Islet precursor cell (in vitro differentiated cells): Measurements from ENCODE around the gene PTPRE.

ENCODE experiments used
- DNase-seq: peaks from one replicate; pipeline ENCODE4 v3.0.0-alpha.2; 2018

PTPRE gene

GRCh38 chr10:127883516-127883915 is 23.4 kb upstream of the PTPRE start:
- peak; percentile 38 for DNase-seq

- peak; percentile 47 for DNase-seq
Observed at GRCh38 chr10:127884501-127884900, 22.4 kb upstream of the PTPRE start.

GRCh38 chr10:127886371-127887051 is 20.4 kb upstream of the PTPRE start:
- DNase-seq = peak; percentile 36

GRCh38 chr10:127887541-127888415 is 19.1 kb upstream of the PTPRE start:
- no peak for DNase-seq

GRCh38 chr10:127888521-127889312 is 18.2 kb upstream of the PTPRE start:
- DNase-seq = no peak

- DNase-seq = peak; percentile 38
Observed at GRCh38 chr10:127889605-127890195, 17.2 kb upstream of the PTPRE start.

- no peak for DNase-seq
Observed at GRCh38 chr10:127890216-127890615, 16.7 kb upstream of the PTPRE start.

- DNase-seq = peak; percentile 21
Observed at GRCh38 chr10:127890832-127891334, 16.0 kb upstream of the PTPRE start.

GRCh38 chr10:127892743-127893142 is 14.2 kb upstream of the PTPRE start, which contains the start of gene CLRN3:
Gene CLRN3, minus strand, starts transcription at chr10:127892941. Its CDS starts 157 bp downstream, at chr10:127892784.
- no peak for DNase-seq

- DNase-seq = no peak
Observed at GRCh38 chr10:127894146-127894545, 12.8 kb upstream of the PTPRE start.

GRCh38 chr10:127896590-127896989 is 10.3 kb upstream of the PTPRE start:
- DNase-seq = no peak

GRCh38 chr10:127897177-127897576 is 9.7 kb upstream of the PTPRE start:
- DNase-seq = no peak

- DNase-seq = peak; percentile 40
Observed at GRCh38 chr10:127899766-127900387, 7.0 kb upstream of the PTPRE start.

GRCh38 chr10:127903789-127904188 is 3.1 kb upstream of the PTPRE start:
- no peak for DNase-seq

GRCh38 chr10:127904311-127905000 is 2.4 kb upstream of the PTPRE start:
- DNase-seq = peak; percentile 41

- peak; percentile 87 for DNase-seq
Observed at GRCh38 chr10:127905001-127905847, 1.7 kb upstream of the PTPRE start.

GRCh38 chr10:127905848-127906261 is 1.0 kb upstream of the PTPRE start:
- peak; percentile 42 for DNase-seq

GRCh38 chr10:127907411-127908105 is 655 bp downstream of the PTPRE start:
- peak; percentile 59 for DNase-seq

- peak; percentile 95 for DNase-seq
Observed at GRCh38 chr10:127908106-127908958, 1.4 kb downstream of the PTPRE start.
